Activated CD8-positive, alpha-beta memory T cell treated with anti-CD3 and anti-CD28 coated beads, Interleukin-2, amount 50 U/mL, for 24 hours (primary cell): ENCODE measurements around the gene NADK2.

ENCODE experiments used
- DNase-seq: peaks from one replicate; pipeline ENCODE4 v3.0.0-alpha.2; 2020; ENCODE audit errors: extremely low read depth

The NADK2 gene

DNA sequence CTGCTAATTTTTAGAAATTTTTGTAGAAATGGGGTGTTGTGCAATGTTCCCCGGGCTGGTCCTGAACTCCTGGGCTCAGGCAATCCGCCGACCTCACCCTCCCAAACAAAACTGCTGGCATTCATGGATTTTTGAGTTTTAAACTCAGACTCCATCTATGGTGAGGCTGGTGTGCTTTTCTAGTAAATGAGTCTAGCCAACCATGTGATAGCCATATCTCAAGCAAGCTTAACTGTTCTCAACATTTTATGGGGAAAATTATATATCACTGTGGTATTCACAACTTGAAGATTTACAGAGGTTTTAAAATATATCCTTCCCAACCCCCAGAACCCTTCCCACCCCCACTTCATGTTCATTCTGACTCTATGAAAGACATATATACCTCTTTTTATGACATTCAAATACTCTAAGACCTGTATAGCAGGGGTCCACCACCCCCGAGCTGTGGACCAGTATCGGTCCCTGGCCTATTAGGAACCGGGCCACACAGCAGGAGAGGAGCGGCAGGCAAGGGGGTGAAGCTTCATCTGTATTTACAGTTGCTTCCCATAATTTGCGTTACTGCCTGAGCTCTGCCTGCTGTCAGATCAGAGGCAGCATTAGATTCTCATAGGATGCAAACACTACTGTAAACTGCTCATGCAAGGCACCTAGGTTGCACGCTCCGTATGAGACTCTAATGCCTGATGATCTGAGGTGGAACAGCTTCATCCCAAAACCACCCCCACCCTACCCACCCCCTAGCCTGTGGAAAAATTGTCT is 4.5 kb upstream of the NADK2 start:
- no peak for DNase-seq

DNA sequence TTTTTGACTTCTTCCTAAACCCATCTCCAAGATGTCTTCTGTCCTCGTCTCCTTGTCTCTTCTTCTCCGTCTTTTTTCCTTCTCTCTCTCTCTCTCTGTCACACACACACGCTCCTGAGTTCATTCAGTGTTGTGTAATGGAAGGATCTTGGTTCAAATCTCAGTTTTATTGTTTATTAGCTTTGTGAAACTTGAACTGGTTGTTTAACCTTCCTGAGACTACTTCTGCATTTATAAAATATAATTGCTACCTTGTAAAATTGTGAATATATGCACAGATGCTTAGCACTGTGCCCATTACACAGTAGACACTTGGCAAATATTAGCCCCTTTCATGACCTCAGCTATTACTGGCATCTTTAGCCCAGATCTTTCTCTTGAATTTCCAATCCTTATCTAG is 2.4 kb upstream of the NADK2 start:
- DNase-seq, result no peak

DNA sequence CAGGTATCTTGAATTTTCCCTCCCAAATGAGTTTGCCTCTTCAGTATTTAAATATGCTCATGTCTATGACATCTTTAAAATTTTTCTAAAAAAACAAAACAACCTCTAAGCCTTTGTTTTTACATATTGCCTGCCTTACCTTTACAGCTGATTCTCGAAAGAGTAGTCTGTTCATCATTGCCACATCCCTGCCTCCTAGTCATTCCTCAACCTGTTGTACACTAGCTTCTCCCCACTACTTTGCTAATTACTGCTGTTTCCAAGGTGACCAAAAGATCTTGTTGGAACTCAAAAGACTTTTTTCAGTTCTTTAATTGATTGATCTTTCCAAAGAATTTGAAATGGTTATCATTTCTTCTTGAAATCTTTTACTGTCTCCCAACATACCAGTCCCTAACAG is 1.9 kb upstream of the NADK2 start:
- no peak for DNase-seq

DNA sequence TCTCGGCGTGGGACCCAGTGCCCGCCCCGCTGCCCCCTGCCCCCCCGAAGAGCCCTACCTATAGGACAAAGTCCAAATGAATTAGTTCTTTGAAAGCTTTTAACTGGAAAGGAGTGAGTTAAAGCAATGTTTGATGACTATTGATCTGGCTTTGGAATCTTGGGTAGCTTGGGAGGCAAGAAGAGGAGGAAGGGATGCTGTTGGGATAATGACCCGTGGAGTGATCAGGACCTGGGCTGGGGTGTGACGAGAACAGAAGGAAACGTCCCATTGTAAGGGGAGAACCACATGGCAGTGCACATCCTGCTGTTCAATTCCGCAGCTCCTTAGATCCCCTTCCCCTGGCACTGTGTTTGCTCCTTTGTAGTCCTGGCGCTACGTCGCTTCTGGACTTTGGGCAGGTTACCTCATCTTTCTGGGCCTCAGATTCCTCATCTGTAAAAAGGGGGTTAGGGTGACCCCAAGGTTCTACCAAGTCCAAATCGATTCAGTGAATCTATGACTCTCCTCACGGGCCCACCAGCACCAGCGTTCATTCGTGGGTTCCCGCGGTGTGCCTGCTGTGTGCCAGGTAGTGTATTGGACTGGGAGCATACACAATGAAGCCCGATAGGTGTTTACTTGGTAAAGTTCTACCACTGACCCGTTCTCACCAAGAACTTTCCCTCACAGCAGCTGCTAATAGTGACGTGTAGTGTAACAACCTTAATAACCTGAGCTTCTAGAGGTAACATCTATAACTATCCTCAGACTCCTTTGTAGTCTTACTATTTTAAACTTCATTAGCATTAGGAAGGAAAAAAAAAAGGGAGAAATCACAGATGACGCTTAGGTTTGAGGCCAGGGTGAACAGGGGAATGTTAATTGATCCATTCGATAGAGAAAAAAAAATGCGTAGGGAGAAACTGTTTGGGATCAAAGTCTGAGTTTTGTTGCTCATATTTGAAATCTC is 1.1 kb upstream of the NADK2 start:
- DNase-seq, result no peak

DNA sequence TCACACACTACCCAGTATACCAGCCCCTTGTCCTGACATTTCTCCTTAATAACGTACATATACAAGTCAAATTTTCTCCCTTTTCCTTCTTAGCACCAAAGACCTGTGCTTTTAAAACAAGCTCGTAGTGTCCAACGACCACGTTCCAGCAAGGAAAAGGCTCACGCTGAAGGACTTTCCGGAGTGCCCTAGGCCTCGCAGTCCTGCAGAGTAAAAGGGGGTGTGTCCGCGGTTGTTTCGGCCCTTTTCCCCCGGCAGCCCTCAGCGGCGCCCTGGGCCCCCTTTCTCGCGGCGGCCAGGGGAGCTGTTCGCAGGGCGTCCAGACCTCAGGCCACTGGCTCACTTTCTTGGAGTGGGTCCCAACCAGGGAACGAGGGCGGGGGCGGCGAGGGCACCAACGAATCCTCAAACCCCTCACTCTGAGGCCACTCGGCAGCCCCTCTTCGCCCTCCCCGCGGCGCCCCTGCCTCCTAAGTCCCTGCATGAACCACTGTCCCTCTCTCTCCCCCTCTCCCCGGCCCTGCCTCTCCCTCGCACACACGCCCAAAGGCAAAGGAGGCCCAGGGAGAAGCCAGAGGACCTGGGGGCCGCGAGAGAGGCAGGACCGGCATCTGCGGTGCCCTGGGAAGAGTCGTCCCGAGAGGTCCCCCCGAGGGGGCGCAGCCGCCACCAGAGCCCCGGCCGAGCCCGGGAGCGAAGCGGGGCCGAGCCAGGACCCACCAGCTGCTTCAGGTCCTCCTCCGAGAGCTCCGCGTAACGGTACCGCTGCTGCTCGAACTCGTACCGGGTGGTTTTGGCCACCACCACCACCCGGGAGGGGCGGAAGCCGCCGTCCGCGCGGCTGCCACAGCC is 720 bp downstream of the NADK2 start:
- no peak for DNase-seq

DNA sequence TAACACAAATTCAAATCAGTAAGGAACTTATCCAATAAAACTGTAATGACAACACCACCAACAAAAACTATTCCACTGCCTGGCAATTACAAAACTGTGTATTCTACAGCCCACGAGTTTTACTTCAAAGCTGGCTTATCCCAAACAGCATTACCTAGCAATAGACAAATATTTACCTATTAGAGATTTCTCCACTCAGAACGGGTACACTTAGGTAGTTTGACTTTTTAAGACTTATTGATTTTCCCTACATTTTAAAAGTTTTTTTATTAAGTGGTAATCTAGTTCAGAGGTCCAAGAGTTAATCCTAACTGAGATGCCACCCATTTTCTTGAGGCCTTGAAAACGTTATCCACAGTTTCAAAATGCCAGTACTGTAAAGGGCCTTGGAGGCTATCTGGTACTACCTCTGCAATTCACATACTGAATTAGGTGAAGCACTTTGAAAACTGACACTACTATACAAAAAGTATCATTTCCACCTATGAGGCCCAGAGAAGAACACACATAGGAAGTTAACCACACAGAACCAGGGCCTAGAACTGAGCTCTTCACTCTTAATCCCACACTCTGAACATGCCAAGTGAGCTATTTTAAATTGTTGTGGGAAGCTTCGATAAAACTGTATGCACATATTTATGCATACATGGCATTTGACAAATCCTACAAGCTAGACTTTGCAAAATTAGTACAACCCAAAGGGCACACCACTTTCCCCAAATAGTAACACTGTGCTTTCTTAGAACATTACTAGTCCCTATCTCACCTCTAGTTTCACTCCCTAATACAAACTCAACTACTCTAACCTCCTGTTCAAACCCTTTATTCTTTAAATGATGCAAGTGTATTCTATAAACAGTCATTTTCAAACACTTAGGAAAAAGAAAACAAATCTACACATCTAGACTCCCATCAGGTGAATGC is 2.1 kb downstream of the NADK2 start:
- no peak for DNase-seq

DNA sequence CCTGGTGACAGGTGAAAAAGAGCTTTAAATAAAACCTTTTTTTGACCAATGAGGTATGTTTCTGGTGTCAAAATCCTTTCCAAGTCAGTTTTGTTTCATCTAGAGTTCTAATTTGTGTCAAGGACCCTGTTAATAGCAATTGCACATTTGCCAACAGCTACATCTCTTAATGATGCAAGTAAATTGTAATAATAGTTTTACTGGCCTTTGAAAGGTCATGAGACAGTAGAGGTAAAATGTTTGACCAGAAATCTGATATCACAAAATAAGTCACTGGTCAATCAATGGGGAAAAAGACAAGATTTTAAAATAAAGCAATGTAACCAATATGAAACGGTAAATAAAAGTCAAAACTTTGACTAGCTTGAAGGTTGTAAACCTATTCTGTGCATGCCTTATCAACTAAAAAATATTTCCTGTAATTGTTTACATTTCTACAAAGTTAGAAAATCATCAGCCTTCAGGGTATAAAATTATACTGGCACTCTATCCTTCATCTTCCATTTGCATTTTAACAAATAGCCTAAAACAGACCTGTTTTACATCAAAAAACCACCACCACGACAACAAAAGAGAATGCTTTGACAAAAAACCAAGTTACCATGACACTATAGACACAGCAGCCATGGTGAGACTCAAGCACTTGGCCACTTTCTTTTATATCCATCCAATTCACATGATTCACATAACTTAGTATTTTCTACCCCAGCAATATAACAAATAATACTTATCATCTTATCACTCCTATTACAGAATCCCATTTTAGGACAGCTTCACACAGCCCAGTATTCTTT is 3.0 kb downstream of the NADK2 start:
- DNase-seq, result no peak

DNA sequence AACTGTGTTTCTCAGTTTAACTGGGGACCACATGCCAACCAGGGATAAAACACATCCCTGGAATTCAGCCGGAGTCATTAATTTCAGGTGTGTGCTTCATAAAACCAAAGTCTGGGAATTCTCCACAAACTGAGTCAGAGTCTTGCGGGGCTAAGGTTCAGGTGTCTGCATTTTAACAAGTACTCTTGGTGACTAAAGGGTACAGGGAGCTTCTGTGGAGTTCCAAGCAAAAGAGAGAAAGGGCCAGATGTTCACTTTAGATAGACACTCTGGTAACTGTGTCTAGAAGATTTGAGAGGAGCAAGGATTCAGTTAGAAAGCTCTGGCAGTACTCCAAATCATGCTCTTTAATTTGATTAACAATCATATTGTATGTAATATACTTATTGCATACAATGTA is 4.0 kb downstream of the NADK2 start:
- no peak for DNase-seq

DNA sequence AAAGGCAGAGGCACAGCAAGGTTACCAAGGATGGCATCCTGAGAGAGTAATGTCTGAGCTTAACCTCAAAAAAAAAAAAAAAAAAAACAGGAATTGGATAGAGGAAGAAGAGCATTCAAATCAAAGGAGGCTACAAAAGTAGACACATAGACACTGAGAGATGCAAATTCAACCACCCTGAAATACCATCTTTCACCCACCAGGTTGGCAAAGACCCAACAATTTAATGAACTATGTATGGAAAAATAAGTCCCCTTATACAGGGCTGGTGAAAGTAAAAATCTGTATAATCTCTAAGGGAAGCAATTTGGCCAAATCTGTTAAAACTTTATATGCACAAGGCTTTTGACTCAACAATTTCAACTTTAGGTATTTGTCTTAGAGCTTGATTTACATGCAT is 4.9 kb downstream of the NADK2 start:
- no peak for DNase-seq

DNA sequence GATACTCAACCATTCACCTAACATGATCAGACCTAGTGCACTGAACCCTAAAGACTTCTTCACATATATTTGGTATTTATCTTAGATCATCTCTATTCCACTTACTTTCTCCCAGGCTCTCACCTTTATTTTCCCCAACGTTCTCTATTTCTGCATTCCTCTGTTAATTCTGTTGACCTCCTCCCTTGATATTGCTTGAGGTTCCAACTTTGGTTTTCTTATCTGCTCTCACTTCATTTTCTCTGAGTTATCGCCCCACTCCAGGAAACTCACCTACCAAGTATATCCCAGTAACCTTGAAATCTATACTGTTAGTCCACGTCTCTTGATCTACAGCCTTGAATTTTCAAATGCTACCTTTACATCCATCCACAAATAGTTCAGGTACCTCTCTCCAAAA is 9.2 kb downstream of the NADK2 start:
- no peak for DNase-seq

DNA sequence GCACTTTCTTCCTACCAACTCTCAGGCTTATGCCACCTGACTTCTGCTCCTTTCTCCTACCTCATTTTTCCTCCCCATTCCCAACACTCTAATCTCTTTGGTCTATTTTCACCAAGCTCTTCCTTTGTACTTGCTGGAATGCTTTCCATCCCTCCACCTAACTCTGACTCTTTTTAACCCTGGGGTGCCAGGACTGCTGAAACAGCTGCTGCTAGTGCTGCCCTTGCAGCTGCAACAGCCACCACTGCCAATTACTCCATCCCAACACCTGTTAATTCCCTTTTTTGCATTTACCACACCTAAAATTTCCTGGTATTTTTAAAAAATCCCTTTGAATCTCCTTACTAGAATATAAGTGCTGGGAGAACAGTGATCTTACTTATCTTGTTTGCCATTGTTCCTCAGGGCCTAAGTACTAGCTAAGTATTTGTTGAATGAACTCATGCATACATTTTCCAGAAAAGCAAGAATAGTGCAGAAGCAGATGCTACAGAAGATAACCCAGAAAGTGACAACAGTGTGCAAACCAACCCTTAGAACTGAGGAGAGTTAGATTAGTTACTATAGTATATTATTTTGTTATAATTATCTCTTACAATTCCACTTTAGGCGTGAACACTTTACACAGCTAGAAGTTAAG is 11.5 kb downstream of the NADK2 start:
- no peak for DNase-seq

DNA sequence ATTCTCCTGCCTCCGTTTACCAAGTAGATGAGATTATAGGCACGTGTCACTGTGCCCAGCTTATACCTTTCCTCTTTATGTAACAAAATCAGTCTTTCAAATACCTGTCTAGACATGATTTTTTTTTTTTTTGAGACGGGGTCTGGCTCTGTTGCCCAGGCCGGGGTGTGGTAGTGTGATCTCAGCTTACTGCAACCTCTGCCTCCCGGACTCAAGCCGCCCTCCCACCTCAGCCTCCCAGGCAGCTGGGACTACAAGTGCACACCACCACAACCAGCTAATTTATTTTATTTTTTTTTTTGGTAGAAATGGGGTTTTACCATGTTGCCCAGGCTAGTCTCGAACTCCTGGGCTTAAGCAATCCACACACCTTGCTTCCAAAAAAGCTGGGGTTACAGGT is 13.2 kb downstream of the NADK2 start:
- DNase-seq, result no peak

DNA sequence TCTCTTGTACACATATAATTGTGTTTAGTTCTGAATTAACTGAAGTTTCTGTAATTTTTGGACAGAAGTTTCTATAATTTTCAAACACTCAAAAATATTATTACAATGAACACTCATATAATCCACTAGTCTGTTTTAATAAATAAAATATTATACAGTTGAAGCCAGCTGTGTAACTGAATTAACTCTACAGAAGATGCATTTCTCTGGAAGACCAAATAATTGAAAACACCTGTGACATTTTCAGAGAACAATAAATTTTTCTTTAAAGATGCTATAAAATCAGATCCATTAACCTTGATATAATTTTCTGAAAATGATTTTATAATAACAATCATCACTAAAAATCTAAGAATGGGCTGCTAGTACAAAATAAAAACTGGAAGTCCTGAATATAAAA is 14.7 kb downstream of the NADK2 start:
- no peak for DNase-seq

DNA sequence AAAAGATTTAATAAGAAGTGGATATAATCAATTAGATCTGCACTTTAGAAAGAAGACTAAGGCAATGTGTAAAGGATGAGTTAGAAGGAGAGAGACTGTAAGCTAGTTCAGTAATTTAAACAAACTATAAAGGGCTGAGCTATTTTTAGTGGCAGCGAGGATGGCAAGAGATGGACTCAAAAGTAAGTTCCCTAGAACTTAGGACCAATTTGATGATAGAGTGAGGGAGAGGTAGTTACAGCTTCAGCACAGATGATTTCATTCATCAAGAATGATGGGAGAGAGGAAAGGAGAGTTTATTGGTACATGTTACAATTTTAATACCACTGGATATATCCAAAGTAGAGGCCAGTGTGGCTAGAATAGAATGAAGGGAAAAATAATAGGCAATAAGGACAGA is 19.1 kb downstream of the NADK2 start:
- DNase-seq, result no peak

DNA sequence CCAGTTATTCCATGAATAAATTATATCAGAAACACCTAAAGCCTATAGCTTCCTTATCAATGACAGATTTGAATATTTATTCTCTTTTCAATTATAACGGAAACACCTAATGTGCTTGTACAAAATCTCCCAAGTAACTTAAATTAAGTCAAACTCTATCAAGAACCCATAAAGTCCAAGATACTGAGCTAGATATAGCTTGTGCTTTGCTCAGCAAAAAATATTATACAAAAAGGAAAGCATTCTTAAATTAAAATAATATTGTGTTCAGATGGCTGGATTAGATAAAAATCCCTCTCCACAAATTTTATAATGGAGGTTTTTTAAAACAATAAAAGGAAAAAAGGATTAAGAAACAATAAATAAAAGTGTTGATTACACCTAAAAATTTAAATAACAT is 23.7 kb downstream of the NADK2 start:
- no peak for DNase-seq

DNA sequence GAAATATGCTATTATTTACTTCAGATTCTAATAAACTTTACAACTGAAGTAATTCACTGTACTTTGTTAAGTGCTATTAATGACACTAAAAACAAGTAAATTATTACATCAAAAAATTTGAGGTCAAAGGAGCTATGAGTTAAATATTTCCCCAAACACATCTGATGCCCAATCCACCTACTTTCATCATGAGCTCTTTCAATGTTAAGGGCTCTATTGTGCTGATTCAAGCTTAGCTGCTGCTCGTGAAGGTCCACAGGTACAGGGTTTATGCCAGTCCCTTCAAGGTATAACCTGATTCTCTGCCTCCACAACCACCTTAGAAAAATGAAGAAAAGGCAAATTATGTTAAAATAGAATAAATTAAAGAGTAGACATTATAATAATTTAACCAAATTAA is 24.2 kb downstream of the NADK2 start:
- DNase-seq, result no peak

DNA sequence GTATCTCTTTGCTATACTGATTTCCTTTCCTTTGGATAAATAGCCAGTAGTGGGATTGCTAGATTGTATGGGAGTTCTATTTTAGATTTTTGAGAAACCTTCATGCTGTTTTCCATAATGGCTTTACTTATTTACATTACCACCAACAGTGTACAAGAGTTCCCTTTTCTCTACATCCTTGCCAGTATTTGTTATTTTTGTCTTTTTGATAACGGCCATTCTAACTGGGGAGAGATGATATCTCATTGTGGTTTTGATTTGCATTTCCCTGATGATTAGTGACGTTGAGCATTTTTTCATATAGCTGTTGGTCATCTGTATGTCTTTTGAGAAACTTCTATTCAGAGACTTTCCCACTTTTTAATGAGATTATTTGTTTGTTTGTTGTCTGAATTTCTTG is 25.8 kb downstream of the NADK2 start:
- no peak for DNase-seq

DNA sequence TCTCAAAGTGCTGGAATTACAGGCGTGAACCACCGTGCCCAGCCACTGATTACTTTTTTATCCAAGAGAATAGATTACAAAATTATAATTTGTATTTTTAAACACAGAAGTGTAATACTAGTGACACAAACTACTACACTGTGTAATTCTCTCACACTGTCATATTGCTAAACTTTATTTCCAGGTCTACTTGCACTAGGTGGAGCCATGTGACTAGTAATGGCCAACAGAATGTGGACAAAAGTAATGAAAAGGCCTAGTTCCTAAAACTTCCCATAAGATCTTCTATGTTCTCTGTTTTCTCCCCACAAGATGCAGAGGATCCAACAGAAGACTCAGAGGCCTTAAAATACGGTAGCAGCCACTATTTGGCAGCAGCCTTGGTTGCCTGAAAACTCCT is 27.3 kb downstream of the NADK2 start:
- DNase-seq, result no peak

DNA sequence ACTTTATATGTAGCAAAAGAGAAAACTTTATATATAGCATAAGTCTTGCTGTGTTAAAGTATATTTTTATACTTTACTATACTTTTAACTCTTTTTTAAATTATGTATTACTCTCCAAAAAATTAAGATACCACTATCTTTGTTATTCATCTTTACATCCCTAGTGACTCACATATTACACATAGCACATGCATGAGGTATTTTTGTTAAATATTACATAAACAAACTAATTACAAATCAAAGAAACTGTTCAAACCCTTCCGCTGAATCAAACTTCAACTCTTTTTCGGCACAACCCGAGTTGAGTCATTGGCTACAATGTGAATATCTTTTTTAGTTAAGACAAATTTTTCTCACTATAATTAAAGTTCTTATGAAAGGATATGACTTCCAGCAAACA is 32.1 kb downstream of the NADK2 start:
- no peak for DNase-seq

DNA sequence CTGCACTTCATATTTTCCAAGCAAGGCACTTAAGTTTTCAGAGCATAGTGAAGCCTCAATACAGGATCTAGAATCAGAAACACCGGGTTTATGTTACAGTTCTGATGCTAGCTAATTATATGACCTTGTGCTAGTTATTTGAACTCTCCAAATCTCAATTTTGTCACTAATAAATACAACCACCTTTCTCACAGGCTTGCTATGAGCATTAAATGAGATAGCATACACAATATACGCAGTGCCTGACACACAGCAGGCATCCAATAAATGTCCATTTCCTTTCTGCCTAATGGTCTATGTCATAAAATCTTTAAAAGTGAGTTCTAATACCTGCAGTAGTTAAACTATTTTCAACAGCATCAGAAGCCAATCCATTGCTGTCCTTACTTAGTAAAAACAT is 32.9 kb downstream of the NADK2 start:
- no peak for DNase-seq
